HL-60 (cell line): Measurements from ENCODE around the gene PNLIPRP3.

ENCODE experiments used
- GABPA ChIP-seq: IDR thresholded peaks from 2 replicates; pipeline ENCODE4 v1.6.1; 2012; ENCODE audit warnings: low read depth
- POLR2AphosphoS5 ChIP-seq: IDR thresholded peaks from 2 replicates; pipeline ENCODE4 v1.6.1; 2012; ENCODE audit warnings: low read depth
- SPI1 ChIP-seq: IDR thresholded peaks from 2 replicates; pipeline ENCODE4 v1.6.1; 2012; ENCODE audit warnings: low read depth, mild to moderate bottlenecking, borderline replicate concordance
- TF ChIP-seq, protein P1 (sequence below): IDR thresholded peaks from one replicate; pipeline ENCODE4 v1.5.1; 2011; ENCODE audit warnings: low read length, control low read depth, inconsistent platforms; ENCODE audit not compliant: insufficient read depth
- TF ChIP-seq, protein P2 (sequence below): IDR thresholded peaks from 2 replicates; pipeline ENCODE4 v1.6.1; 2012; ENCODE audit warnings: low read depth; ENCODE audit not compliant: insufficient replicate concordance

DNA sequence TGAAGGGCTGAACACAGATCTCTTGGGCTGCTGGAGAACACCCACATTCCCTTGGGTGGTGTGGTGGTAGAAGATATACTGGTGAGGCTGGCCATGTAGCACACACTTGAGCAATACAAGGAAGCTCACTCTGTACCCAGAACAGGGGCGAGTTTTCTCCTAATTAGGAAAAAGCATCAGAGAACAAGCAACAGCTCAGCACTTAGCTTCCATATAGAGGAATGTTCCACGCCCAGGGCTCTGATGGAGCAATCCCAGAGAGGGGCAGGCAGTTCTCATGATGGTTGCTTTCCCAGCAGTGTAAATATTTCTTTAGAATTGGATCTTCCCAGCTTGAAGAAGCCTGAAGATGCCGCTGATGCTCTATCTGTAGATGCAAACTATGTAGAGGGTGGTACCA, 97.1 kb downstream of the PNLIPRP3 start:
- TF ChIP-seq, protein P1, sequence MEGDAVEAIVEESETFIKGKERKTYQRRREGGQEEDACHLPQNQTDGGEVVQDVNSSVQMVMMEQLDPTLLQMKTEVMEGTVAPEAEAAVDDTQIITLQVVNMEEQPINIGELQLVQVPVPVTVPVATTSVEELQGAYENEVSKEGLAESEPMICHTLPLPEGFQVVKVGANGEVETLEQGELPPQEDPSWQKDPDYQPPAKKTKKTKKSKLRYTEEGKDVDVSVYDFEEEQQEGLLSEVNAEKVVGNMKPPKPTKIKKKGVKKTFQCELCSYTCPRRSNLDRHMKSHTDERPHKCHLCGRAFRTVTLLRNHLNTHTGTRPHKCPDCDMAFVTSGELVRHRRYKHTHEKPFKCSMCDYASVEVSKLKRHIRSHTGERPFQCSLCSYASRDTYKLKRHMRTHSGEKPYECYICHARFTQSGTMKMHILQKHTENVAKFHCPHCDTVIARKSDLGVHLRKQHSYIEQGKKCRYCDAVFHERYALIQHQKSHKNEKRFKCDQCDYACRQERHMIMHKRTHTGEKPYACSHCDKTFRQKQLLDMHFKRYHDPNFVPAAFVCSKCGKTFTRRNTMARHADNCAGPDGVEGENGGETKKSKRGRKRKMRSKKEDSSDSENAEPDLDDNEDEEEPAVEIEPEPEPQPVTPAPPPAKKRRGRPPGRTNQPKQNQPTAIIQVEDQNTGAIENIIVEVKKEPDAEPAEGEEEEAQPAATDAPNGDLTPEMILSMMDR = no peak
- TF ChIP-seq, protein P2, sequence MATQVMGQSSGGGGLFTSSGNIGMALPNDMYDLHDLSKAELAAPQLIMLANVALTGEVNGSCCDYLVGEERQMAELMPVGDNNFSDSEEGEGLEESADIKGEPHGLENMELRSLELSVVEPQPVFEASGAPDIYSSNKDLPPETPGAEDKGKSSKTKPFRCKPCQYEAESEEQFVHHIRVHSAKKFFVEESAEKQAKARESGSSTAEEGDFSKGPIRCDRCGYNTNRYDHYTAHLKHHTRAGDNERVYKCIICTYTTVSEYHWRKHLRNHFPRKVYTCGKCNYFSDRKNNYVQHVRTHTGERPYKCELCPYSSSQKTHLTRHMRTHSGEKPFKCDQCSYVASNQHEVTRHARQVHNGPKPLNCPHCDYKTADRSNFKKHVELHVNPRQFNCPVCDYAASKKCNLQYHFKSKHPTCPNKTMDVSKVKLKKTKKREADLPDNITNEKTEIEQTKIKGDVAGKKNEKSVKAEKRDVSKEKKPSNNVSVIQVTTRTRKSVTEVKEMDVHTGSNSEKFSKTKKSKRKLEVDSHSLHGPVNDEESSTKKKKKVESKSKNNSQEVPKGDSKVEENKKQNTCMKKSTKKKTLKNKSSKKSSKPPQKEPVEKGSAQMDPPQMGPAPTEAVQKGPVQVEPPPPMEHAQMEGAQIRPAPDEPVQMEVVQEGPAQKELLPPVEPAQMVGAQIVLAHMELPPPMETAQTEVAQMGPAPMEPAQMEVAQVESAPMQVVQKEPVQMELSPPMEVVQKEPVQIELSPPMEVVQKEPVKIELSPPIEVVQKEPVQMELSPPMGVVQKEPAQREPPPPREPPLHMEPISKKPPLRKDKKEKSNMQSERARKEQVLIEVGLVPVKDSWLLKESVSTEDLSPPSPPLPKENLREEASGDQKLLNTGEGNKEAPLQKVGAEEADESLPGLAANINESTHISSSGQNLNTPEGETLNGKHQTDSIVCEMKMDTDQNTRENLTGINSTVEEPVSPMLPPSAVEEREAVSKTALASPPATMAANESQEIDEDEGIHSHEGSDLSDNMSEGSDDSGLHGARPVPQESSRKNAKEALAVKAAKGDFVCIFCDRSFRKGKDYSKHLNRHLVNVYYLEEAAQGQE = no peak
- TF ChIP-seq POLR2AphosphoS5 (no peak), GABPA (no peak), SPI1 (no peak)
